ENCODE measurements around the gene FAM13A. TPM values are rescaled to one million over a fixed set of nuclear protein-coding genes. Genes with fewer than 3 reads are reported as not detected.

FAM13A gene
- total and polyA plus RNA-seq, 2 of the 13 experiments (the other 11 are each of a cell fraction or from before 2014, with no cell fraction given) = 1.2 to 36.2 TPM

- no peak for TF ChIP-seq KIAA2018 (CRISPR knock-in tag; IDR thresholded peaks at IDR 0.05; ENCODE audit: borderline replicate concordance)
Measured at GRCh38 chr4:88928852-88929251, 128.1 kb downstream of the FAM13A start (continued).

- no peaks in the 10 kb centered on the region for H3K36me3 ChIP-seq (replicated peaks in 1 of 2; ENCODE audit: control insufficient read depth in 1 of 2, insufficient read depth in 2 of 2, low read length in 2 of 2)
- in situ Hi-C loops (cut with HindIII; ENCODE audit: extremely low pct_ligation_motif_present, low pct_unique_long_range_greater_than_20kb) (no loop called here), intact Hi-C loops (cut with micrococcal nuclease; ENCODE audit: unreplicated experiment) (no loop called here)
- CTCF ChIA-PET (ENCODE audit: low intra/inter-chr PET ratio, low total read pairs) = no interaction called here
- H3K79me2 ChIP-seq (ENCODE audit: insufficient read depth, low read length) = no peaks in the 10 kb centered on the region
- no peak for ATAC-seq
- H3K9me3 ChIP-seq (ENCODE audit: low read length) = no peaks in the 10 kb centered on the region
- no peak overlapping the region for H3K4me2 ChIP-seq (ENCODE audit: low read depth, low read length)
- H2AFZ ChIP-seq (ENCODE audit: low read length) = no peak overlapping the region
- TF ChIP-seq HOXA9 (CRISPR knock-in tag; IDR thresholded peaks at IDR 0.05; ENCODE audit: borderline replicate concordance) (no peak), ZKSCAN1 (IDR thresholded peaks at IDR 0.05; ENCODE audit: low read length) (no peak), FUBP1 (CRISPR knock-in tag; IDR thresholded peaks at IDR 0.05; ENCODE audit: borderline replicate concordance) (no peak), MLXIP (CRISPR knock-in tag; IDR thresholded peaks at IDR 0.05; ENCODE audit: borderline replicate concordance) (no peak), KLF9 (CRISPR knock-in tag; IDR thresholded peaks at IDR 0.05; ENCODE audit: low read depth) (no peak), ATF4 (CRISPR knock-in tag; IDR thresholded peaks at IDR 0.05) (no peak)
- FAIRE-seq = no peak
- H3K27me3 ChIP-seq (ENCODE audit: control insufficient read depth in 1 of 2, insufficient read depth in 2 of 2, low read length in 2 of 2) = no peaks in the 10 kb centered on the region
- POLR2A ChIA-PET = no interaction called here
- no peaks in the 10 kb centered on the region for H3K4me1 ChIP-seq (ENCODE audit: insufficient read depth, low read length)
- H3K4me3 ChIP-seq (replicated peaks in 1 of 3; ENCODE audit: insufficient read depth in 1 of 3, low read depth in 2 of 3, low read length in 3 of 3) = no peak overlapping the region
- no peak overlapping the region for H3K27ac ChIP-seq (ENCODE audit: extremely low read length, insufficient read depth, low read length)
- no peak for DNase-seq (ENCODE audit: low spot score)
- H4K20me1 ChIP-seq (ENCODE audit: insufficient read depth, low read length) = no peaks in the 10 kb centered on the region
- H3K9ac ChIP-seq (ENCODE audit: insufficient read depth, low read depth, low read length) = no peak overlapping the region
- BruUV-seq (replicated peaks) = no TSS peak
Measured at GRCh38 chr4:88927420-88927819, 129.6 kb downstream of the FAM13A start.
